GM12892 (cell line): ENCODE data around the gene C2CD4C.

ENCODE experiments used
- POLR2A ChIP-seq: IDR thresholded peaks from 2 replicates; pipeline ENCODE4 v1.6.1; 2011; ENCODE audit warnings: low read depth, low read length, control low read depth
- POLR2AphosphoS5 ChIP-seq: IDR thresholded peaks from 2 replicates; pipeline ENCODE4 v1.6.1; 2011; ENCODE audit warnings: low read depth, low read length, control low read depth
- TAF1 ChIP-seq: IDR thresholded peaks from 2 replicates; pipeline ENCODE4 v1.6.1; 2011; ENCODE audit warnings: low read depth, mild to moderate bottlenecking, control low read depth, low read length, borderline replicate concordance

- TF ChIP-seq POLR2A = no peak
- TF ChIP-seq POLR2AphosphoS5 = no peak
- TF ChIP-seq TAF1 = no peak
Observed at GRCh38 chr19:411723-412355, 2.9 kb upstream of the C2CD4C start.
